ES-I3 (cell line): ENCODE results near the gene MESD.

Source experiments
- H3K36me3 ChIP-seq: 2 replicates; pipeline ENCODE4 v1.6.1; 2013; ENCODE audit warnings: mild to moderate bottlenecking, low read length, control low read depth, moderate library complexity; ENCODE audit not compliant: insufficient read depth
- H3K4me1 ChIP-seq: 2 replicates; pipeline ENCODE4 v1.6.1; 2013; ENCODE audit warnings: mild to moderate bottlenecking, control low read depth, low read length; ENCODE audit not compliant: insufficient read depth
- H3K9ac ChIP-seq: 2 replicates; pipeline ENCODE4 v1.6.1; 2013; ENCODE audit warnings: low read depth, mild to moderate bottlenecking, low read length, moderate library complexity
- H3K9me3 ChIP-seq: 2 replicates; pipeline ENCODE4 v1.6.1; 2013; ENCODE audit warnings: mild to moderate bottlenecking, low read length, moderate library complexity; ENCODE audit not compliant: control insufficient read depth, insufficient read depth

Gene MESD

GRCh38 chr15:81006124-81006523, 16.5 kb upstream of the MESD start:
- no peaks in the 10 kb centered on the region for H3K9me3 ChIP-seq
- no peaks in the 10 kb centered on the region for H3K36me3 ChIP-seq
- H3K9ac ChIP-seq = no peak overlapping the region
- no peaks in the 10 kb centered on the region for H3K4me1 ChIP-seq

DNA sequence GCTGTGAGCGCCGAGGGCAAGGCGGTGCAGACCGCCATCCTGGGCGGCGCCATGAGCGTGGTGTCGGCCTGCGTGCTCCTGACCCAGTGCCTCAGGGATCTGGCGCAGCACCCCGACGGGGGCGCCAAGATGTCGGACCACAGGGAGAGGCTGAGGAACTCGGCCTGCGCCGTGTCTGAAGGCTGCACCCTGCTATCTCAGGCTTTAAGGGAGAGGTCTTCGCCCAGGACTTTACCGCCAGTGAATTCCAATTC, 13.4 kb upstream of the MESD start:
- H3K9ac ChIP-seq = no peak overlapping the region
- H3K36me3 ChIP-seq = no peaks in the 10 kb centered on the region
- peaks cover 3% of the 10 kb centered on the region; the same call in 1 of the 2 replicates for H3K4me1 ChIP-seq
- H3K9me3 ChIP-seq = no peaks in the 10 kb centered on the region

DNA sequence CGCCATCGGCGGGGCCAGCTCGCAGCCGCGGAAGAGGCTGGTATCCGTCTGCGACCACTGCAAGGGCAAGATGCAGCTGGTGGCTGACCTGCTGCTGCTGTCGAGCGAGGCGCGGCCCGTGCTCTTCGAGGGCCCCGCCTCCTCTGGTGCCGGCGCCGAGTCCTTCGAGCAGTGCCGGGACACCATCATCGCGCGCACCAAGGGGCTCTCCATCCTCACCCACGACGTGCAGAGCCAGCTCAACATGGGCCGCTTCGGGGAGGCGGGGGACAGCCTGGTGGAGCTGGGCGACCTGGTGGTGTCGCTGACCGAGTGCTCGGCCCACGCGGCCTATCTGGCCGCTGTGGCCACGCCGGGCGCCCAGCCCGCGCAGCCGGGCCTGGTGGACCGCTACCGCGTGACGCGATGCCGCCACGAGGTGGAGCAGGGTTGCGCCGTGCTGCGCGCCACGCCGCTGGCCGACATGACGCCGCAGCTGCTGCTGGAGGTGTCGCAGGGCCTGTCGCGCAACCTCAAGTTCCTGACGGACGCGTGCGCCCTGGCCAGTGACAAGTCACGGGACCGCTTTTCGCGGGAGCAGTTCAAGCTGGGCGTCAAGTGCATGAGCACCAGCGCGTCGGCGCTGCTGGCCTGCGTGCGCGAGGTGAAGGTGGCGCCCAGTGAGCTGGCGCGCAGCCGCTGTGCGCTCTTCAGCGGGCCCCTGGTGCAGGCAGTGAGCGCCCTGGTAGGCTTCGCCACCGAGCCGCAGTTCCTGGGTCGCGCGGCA, 12.9 kb upstream of the MESD start:
- Histone ChIP-seq H3K4me1 (peaks cover 3% of the 10 kb centered on the region; the same call in 1 of the 2 replicates), H3K9ac (peak overlapping the region; percentile 82; the same call in 1 of the 2 replicates), H3K9me3 (no peaks in the 10 kb centered on the region), H3K36me3 (no peaks in the 10 kb centered on the region)

GRCh38 chr15:81002009-81002330, 12.4 kb upstream of the MESD start:
- H3K9ac ChIP-seq = peak overlapping the region; percentile 82; the same call in 1 of the 2 replicates
- H3K9me3 ChIP-seq = no peaks in the 10 kb centered on the region
- peaks cover 3% of the 10 kb centered on the region; the same call in 1 of the 2 replicates for H3K4me1 ChIP-seq
- no peaks in the 10 kb centered on the region for H3K36me3 ChIP-seq

DNA sequence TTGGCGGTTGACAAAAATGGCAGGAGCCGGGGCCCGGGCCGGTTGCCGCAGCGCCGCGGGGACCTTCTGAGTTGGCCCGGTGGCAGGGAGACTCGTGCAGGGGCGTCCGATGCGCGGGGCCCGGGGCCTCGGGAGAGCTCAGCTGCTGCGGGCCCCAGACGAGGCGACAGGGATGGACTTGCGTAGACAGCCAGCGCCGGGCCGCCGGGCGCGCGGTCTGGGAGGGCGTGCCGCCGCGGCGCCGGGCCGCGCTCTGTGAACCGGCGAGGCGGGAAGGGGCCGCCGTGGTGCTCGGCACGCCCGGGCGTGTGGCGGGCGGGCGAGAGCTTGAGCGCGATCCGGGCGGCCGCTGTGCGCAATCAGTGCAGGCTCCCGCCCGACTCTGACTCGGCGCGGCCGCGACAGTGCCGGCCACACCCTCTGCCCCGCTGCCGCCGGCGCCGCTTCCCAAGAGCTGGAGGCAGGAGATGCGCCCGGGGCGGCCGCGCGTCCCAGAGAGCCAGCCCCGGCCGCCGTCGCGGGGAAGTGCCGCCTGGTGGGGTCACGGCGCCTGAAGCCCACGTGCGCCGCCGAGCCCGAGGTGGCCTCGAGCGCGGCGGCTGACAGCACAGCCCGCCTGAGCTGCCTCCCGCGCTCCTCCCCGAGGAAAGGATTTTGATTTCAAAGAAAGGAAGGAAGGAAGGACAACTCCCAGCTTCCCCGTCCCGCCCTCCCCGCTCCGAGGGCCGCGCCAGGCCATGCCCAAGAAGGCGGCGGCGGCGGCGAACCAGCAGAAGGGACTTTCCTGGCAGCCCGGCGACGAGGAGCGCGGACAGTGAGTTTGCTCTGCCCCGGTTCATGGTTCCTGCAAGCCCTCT, 11.8 kb upstream of the MESD start:
- H3K9me3 ChIP-seq = no peaks in the 10 kb centered on the region
- peak overlapping the region; percentile 82 for H3K9ac ChIP-seq
- H3K36me3 ChIP-seq = no peaks in the 10 kb centered on the region
- peaks cover 3% of the 10 kb centered on the region; the same call in 1 of the 2 replicates for H3K4me1 ChIP-seq

- H3K4me1 ChIP-seq = peaks cover 3% of the 10 kb centered on the region; the same call in 1 of the 2 replicates
- H3K36me3 ChIP-seq = no peaks in the 10 kb centered on the region
- H3K9me3 ChIP-seq = no peaks in the 10 kb centered on the region
- H3K9ac ChIP-seq = peak within 1 kb of the TSS; percentile 82
Measured at GRCh38 chr15:81000624-81001151, 11.1 kb upstream of the MESD start, which contains the start of gene TLNRD1. TSS of gene TLNRD1 (plus strand) at chr15:81000923. CDS start at chr15:81002272, 1,349 bp downstream.

GRCh38 chr15:81000144-81000623, 10.6 kb upstream of the MESD start:
- Histone ChIP-seq H3K9me3 (no peaks in the 10 kb centered on the region), H3K9ac (peak overlapping the region; percentile 82), H3K36me3 (no peaks in the 10 kb centered on the region), H3K4me1 (peaks cover 3% of the 10 kb centered on the region; the same call in 1 of the 2 replicates)

DNA sequence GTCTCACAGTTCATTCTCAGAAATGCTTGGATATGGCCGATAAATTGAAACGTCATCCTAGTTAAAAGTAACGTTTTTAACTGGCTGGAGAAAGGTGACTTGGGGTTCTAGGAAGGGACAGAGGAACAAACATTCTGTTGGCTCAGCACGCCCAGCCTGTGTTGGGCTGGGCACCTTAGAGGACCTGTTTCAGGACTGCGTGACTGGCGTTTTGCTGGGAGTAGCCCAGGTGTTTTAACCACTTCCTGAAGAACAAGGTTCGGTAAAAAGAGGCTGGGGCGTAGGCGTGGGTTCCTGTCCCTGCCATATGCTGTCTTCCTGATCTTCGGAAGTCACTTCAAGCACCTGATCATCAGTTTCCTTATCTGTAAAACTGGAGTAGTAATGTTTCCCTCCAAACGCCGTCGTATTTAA, 10.0 kb upstream of the MESD start:
- Histone ChIP-seq H3K9ac (peak overlapping the region; percentile 82), H3K9me3 (no peaks in the 10 kb centered on the region), H3K4me1 (peaks cover 3% of the 10 kb centered on the region; the same call in 1 of the 2 replicates), H3K36me3 (no peaks in the 10 kb centered on the region)

DNA sequence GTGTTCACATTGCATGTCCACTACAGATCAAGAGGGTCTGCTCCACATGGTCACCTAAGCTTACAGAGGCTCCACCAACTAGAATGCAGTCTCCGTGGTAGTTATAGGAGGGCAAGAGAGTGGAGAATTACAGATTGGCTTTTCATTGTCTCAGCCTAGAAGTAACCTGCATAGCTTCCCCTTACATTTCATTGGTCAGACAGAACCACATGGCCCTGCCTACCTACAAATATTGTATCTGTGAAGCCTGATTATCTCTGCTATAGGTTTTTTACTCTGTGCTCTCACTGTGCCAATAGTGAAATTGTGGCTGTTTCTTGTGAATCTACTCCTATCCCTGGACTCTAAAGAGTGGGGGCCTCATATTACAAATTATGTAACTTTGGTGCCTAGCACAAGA, 8.6 kb upstream of the MESD start:
- Histone ChIP-seq H3K9ac (no peak overlapping the region), H3K4me1 (peaks cover 3% of the 10 kb centered on the region; the same call in 1 of the 2 replicates), H3K36me3 (no peaks in the 10 kb centered on the region), H3K9me3 (no peaks in the 10 kb centered on the region)

GRCh38 chr15:80997692-80998091, 8.1 kb upstream of the MESD start:
- no peaks in the 10 kb centered on the region for H3K36me3 ChIP-seq
- H3K4me1 ChIP-seq = peaks cover 3% of the 10 kb centered on the region; the same call in 1 of the 2 replicates
- H3K9ac ChIP-seq = no peak overlapping the region
- no peaks in the 10 kb centered on the region for H3K9me3 ChIP-seq

DNA sequence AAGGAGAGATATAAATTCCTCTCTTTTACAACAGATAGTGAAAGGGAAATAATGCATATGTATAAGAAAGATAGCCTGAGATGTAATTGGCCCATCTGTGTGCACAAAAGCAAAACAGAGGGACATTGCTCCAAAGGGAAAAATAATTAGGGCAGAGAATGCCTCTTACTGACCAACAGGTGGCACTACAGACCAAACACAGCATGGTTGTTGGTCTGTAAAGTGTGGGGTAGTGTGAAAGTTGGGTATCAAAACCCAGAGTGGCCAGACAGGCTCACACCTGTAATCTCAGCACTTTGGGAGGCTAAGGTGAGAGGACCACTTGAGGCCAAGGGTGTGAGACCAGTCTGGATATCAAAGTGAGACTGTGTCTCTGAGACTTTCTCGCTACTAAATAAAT, 6.6 kb upstream of the MESD start:
- no peaks in the 10 kb centered on the region for H3K9me3 ChIP-seq
- peaks cover 6% of the 10 kb centered on the region for H3K4me1 ChIP-seq
- no peaks in the 10 kb centered on the region for H3K36me3 ChIP-seq
- H3K9ac ChIP-seq = no peak overlapping the region

DNA sequence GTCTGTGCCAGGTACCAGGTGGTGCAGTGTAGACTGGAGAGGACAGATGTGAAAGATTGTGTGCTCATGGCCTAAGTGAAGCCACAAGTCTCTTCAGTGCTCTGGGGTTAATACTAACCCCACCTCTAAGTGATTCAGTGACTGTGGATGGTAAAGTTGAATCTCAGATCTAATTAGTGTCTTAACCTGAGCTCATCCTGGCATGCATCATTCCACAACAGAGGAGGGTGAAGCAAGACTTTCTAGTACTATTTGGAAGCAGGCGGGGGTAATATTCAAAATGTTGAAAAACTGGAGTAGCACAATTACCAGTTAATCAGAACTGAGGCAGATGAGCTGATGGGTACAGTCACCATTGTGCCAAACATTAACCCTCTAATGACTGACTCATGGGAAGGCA, 2.8 kb upstream of the MESD start:
- H3K9me3 ChIP-seq = no peaks in the 10 kb centered on the region
- no peaks in the 10 kb centered on the region for H3K36me3 ChIP-seq
- H3K4me1 ChIP-seq = peaks cover 13% of the 10 kb centered on the region
- no peak overlapping the region for H3K9ac ChIP-seq

GRCh38 chr15:80992006-80992405, 2.4 kb upstream of the MESD start:
- Histone ChIP-seq H3K9me3 (no peaks in the 10 kb centered on the region), H3K36me3 (no peaks in the 10 kb centered on the region), H3K9ac (no peak overlapping the region), H3K4me1 (peaks cover 13% of the 10 kb centered on the region)

GRCh38 chr15:80991421-80991820, 1.8 kb upstream of the MESD start:
- Histone ChIP-seq H3K36me3 (no peaks in the 10 kb centered on the region), H3K9me3 (no peaks in the 10 kb centered on the region), H3K9ac (no peak overlapping the region), H3K4me1 (peaks cover 16% of the 10 kb centered on the region)
